Measurements from ENCODE around the gene MAFG.

The MAFG gene

GRCh38 chr17:81889602-81890001 is 37.9 kb downstream of the MAFG start:
- no peak for DNase-seq

- DNase-seq, result no peak
Observed at GRCh38 chr17:81888988-81889595, 38.4 kb downstream of the MAFG start.

- no peak for DNase-seq
Observed at GRCh38 chr17:81888105-81888987, 39.2 kb downstream of the MAFG start.

- DNase-seq, result no peak
Observed at GRCh38 chr17:81885869-81886548, 41.5 kb downstream of the MAFG start.

- DNase-seq, result no peak
Observed at GRCh38 chr17:81885454-81885853, 42.1 kb downstream of the MAFG start.

GRCh38 chr17:81884968-81885367 is 42.6 kb downstream of the MAFG start:
- DNase-seq, result no peak

- DNase-seq, result no peak
Observed at GRCh38 chr17:81884520-81884919, 43.0 kb downstream of the MAFG start.

- no peak for DNase-seq
Observed at GRCh38 chr17:81879121-81879520, 48.4 kb downstream of the MAFG start.

GRCh38 chr17:81878294-81878693 is 49.2 kb downstream of the MAFG start:
- DNase-seq, result no peak

GRCh38 chr17:81877569-81877968 is 50.0 kb downstream of the MAFG start:
- no peak for DNase-seq

GRCh38 chr17:81871387-81872230 is 55.9 kb downstream of the MAFG start:
- peak; percentile 80 for DNase-seq

- no peak for DNase-seq
Observed at GRCh38 chr17:81870981-81871386, 56.6 kb downstream of the MAFG start, which contains the start of gene ARHGDIA. TSS of gene ARHGDIA (minus strand) at chr17:81871337. CDS start at chr17:81869930, 1,407 bp downstream.

- DNase-seq, result no peak
Observed at GRCh38 chr17:81870131-81870980, 57.2 kb downstream of the MAFG start.

- no peak for DNase-seq
Observed at GRCh38 chr17:81869221-81870130, 58.1 kb downstream of the MAFG start.

- no peak for DNase-seq
Observed at GRCh38 chr17:81868674-81869220, 58.8 kb downstream of the MAFG start.
